Activated CD8-positive, alpha-beta T cell treated with anti-CD3 and anti-CD28 coated beads, Interleukin-2, amount 10 ng/mL, durations not matched to agents 7 days and 5 days (primary cell): ENCODE data around the gene ABCA9. TPM values are rescaled to one million over a fixed set of nuclear protein-coding genes. Genes with fewer than 3 reads are reported as not detected.
A peak's percentile ranks its signal among the peaks of the same experiment; 100 is the strongest.
"Not testable (repeated sequence)": the region's sequence is repeated elsewhere in the genome, so short reads cannot be mapped to it uniquely, and the experiment has no call there.

Source experiments
- ATAC-seq: fragments of 150-1000 bp; cut with Tn5 transposase; one replicate; pipeline ENCODE4 v1.10.0; 2021; ENCODE audit warnings: moderate library complexity
- CTCF ChIA-PET: fragments of 350-600 bp; sonication (Branson Sonifier 250); formaldehyde crosslinking; loops from one replicate; lab custom pipeline; 2021; ENCODE audit warnings: antibody characterized with exemption; lab: Charles Lee
- POLR2A ChIA-PET: fragments of 350-600 bp; sonication (Branson Sonifier 250); formaldehyde crosslinking; loops from one replicate; lab custom pipeline; 2021; ENCODE audit warnings: antibody characterized with exemption; lab: Charles Lee
- DNase-seq: peaks from one replicate; pipeline ENCODE4 v3.0.0-alpha.2; 2020
- H3K27ac Mint-ChIP-seq: one replicate; pipeline ENCODE4 v1.8.0; 2021; ENCODE audit warnings: mild to moderate bottlenecking, mixed read lengths
- H3K27me3 Mint-ChIP-seq: one replicate; pipeline ENCODE4 v1.8.0; 2021; ENCODE audit warnings: low read depth, mixed read lengths
- H3K36me3 Mint-ChIP-seq: one replicate; pipeline ENCODE4 v1.8.0; 2021; ENCODE audit warnings: low read depth, mixed read lengths
- H3K4me1 Mint-ChIP-seq: one replicate; pipeline ENCODE4 v1.8.0; 2021; ENCODE audit warnings: low read depth, mixed read lengths
- H3K4me3 Mint-ChIP-seq: one replicate; pipeline ENCODE4 v1.8.0; 2021; ENCODE audit warnings: mild to moderate bottlenecking, mixed read lengths
- H3K9me3 Mint-ChIP-seq: one replicate; pipeline ENCODE4 v1.8.0; 2022; ENCODE audit warnings: mixed read lengths; ENCODE audit not compliant: insufficient read depth
- total RNA-seq, 2 experiments: library from RNA; stranded (reverse); gene quantifications; one replicate each; pipeline ENCODE4 v1.2.3, GENCODE V29; 2021

The ABCA9 gene
- total RNA-seq, 2 experiments from 2014 or later = not detected

- H3K9me3 Mint-ChIP-seq = no peaks in the 10 kb centered on the region
- H3K4me3 Mint-ChIP-seq = no peak overlapping the region
- no peaks in the 10 kb centered on the region for H3K4me1 Mint-ChIP-seq
- CTCF ChIA-PET = no interaction called here
- no peak overlapping the region for H3K27ac Mint-ChIP-seq
- no peak for ATAC-seq
- H3K36me3 Mint-ChIP-seq = no peaks in the 10 kb centered on the region
- no peaks in the 10 kb centered on the region for H3K27me3 Mint-ChIP-seq
- POLR2A ChIA-PET = no interaction called here
- no peak for DNase-seq
Observed at GRCh38 chr17:69078864-69079263, 18.1 kb upstream of the ABCA9 start.

- POLR2A ChIA-PET = no interaction called here
- H3K4me1 Mint-ChIP-seq = peaks cover 6% of the 10 kb centered on the region
Observed at GRCh38 chr17:69075823-69076222, 15.1 kb upstream of the ABCA9 start.

DNA sequence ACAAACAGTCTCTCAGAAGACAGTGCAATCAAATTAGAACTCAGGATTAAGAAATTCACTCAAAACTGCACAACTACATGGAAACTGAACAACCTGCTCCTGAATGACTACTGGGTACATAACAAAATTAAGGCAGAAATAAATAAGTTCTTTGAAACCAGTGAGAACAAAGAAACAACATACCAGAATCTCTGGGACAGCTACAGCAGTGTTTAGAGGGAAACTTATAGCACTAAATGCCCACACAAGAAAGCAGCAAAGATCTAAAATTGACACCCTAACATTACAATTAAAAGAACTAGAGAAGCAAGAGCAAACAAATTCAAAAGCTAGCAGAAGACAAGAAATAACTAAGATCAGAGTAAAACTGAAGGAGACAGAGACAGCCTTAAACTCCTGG is 12.7 kb upstream of the ABCA9 start:
- POLR2A ChIA-PET, H3K9me3 Mint-ChIP-seq, DNase-seq, H3K27me3 Mint-ChIP-seq, H3K36me3 Mint-ChIP-seq, H3K4me3 Mint-ChIP-seq, ATAC-seq, CTCF ChIA-PET, H3K27ac Mint-ChIP-seq: not testable (repeated sequence)
- peaks cover 12% of the 10 kb centered on the region for H3K4me1 Mint-ChIP-seq

More at GRCh38 chr17:69075823-69076222, 15.1 kb upstream of the ABCA9 start:
- H3K36me3 Mint-ChIP-seq = peaks cover 7% of the 10 kb centered on the region
- H3K27ac Mint-ChIP-seq = no peak overlapping the region
- DNase-seq = no peak
- ATAC-seq = no peak
- CTCF ChIA-PET = no interaction called here
- no peak overlapping the region for H3K4me3 Mint-ChIP-seq
- peaks cover 5% of the 10 kb centered on the region for H3K27me3 Mint-ChIP-seq
- H3K9me3 Mint-ChIP-seq = no peaks in the 10 kb centered on the region

GRCh38 chr17:69072803-69073256 is 12.1 kb upstream of the ABCA9 start:
- H3K4me3 Mint-ChIP-seq, DNase-seq, CTCF ChIA-PET, POLR2A ChIA-PET, ATAC-seq, H3K27me3 Mint-ChIP-seq, H3K9me3 Mint-ChIP-seq, H3K27ac Mint-ChIP-seq, H3K36me3 Mint-ChIP-seq: not testable (repeated sequence)
- H3K4me1 Mint-ChIP-seq = peaks cover 12% of the 10 kb centered on the region

DNA sequence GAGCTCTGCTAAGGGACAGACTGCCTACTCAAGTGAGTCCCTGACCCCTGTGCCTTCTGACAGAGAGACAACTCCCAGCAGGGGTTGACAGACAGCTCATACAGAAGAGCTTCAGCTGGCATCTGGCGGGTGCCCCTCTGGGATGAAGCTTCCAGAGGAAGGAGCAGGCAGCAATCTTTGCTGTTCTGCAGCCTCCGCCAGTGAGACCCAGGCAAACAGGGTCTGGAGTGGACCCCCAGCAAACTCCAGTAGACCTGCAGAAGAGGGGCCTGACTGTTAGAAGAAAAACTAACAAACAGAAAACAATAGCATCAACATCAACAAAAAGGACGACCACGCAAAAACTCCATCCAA is 10.5 kb upstream of the ABCA9 start:
- CTCF ChIA-PET, ATAC-seq, POLR2A ChIA-PET, H3K27me3 Mint-ChIP-seq, DNase-seq, H3K36me3 Mint-ChIP-seq, H3K4me3 Mint-ChIP-seq, H3K9me3 Mint-ChIP-seq: not testable (repeated sequence)
- H3K27ac Mint-ChIP-seq = peak overlapping the region; percentile 82
- H3K4me1 Mint-ChIP-seq = peaks cover 20% of the 10 kb centered on the region

- peak overlapping the region; percentile 82 for H3K27ac Mint-ChIP-seq
- H3K36me3 Mint-ChIP-seq, H3K27me3 Mint-ChIP-seq, H3K9me3 Mint-ChIP-seq, ATAC-seq, CTCF ChIA-PET: not testable (repeated sequence)
- POLR2A ChIA-PET = interaction anchor here (0.6 kb wide), 1 partner anchor 11 kb away, joined by 3 read pairs; no protein-coding TSS in a partner anchor
- H3K4me1 Mint-ChIP-seq = peaks cover 26% of the 10 kb centered on the region
- H3K4me3 Mint-ChIP-seq = peak overlapping the region; percentile 26
- DNase-seq = peak; percentile 29
Observed at GRCh38 chr17:69070378-69071232, 9.9 kb upstream of the ABCA9 start.

GRCh38 chr17:69069226-69069750 is 8.6 kb upstream of the ABCA9 start:
- H3K27me3 Mint-ChIP-seq = peaks cover 11% of the 10 kb centered on the region
- ATAC-seq = no peak
- ChIA-PET POLR2A (no interaction called here), CTCF (no interaction called here)
- H3K36me3 Mint-ChIP-seq = peaks cover 7% of the 10 kb centered on the region
- H3K27ac Mint-ChIP-seq = no peak overlapping the region
- H3K4me3 Mint-ChIP-seq = no peak overlapping the region
- peaks cover 33% of the 10 kb centered on the region for H3K4me1 Mint-ChIP-seq
- no peak for DNase-seq
- H3K9me3 Mint-ChIP-seq = no peaks in the 10 kb centered on the region

- CTCF ChIA-PET = no interaction called here
- H3K27me3 Mint-ChIP-seq = peaks cover 7% of the 10 kb centered on the region
- H3K27ac Mint-ChIP-seq = no peak overlapping the region
- POLR2A ChIA-PET = no interaction called here
- ATAC-seq = no peak
- DNase-seq = no peak
- no peak overlapping the region for H3K4me3 Mint-ChIP-seq
- H3K9me3 Mint-ChIP-seq = no peaks in the 10 kb centered on the region
- H3K4me1 Mint-ChIP-seq = peaks cover 33% of the 10 kb centered on the region
- peaks cover 7% of the 10 kb centered on the region for H3K36me3 Mint-ChIP-seq
Observed at GRCh38 chr17:69067274-69068047, 6.7 kb upstream of the ABCA9 start.

DNA sequence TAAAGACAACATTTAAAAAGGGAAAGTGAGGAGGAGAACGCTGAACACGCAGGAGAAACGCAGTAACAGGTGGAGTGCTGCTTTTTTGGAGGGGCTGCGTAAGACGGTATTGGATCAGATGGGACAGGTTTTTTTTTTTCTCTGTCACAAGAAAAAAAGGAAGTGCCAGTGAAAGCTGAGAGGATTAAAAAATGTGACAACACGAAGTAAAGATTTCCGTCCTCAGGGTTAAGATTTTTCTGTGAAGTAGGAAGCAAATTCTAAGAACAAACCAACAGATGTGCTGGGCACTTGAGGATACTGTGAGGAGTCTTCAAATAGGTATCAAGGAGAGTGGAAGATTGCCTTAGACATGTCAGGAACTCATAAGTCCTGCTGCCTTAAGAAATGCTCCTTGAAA is 5.8 kb upstream of the ABCA9 start:
- Mint-ChIP-seq H3K27me3 (peaks cover 7% of the 10 kb centered on the region), H3K9me3 (no peaks in the 10 kb centered on the region), H3K4me1 (peaks cover 33% of the 10 kb centered on the region), H3K4me3 (peak overlapping the region; percentile 0), H3K36me3 (peaks cover 3% of the 10 kb centered on the region), H3K27ac (peak overlapping the region; percentile 1)
- POLR2A ChIA-PET = no interaction called here
- CTCF ChIA-PET = no interaction called here
- DNase-seq (no peak), ATAC-seq (no peak)

GRCh38 chr17:69065113-69065512 is 4.4 kb upstream of the ABCA9 start:
- POLR2A ChIA-PET = no interaction called here
- Mint-ChIP-seq H3K27me3 (peaks cover 5% of the 10 kb centered on the region), H3K36me3 (no peaks in the 10 kb centered on the region), H3K9me3 (no peaks in the 10 kb centered on the region), H3K4me3 (no peak overlapping the region), H3K4me1 (peaks cover 21% of the 10 kb centered on the region), H3K27ac (no peak overlapping the region)
- DNase-seq (no peak), ATAC-seq (no peak)
- CTCF ChIA-PET = no interaction called here

- Mint-ChIP-seq H3K4me1 (peaks cover 21% of the 10 kb centered on the region), H3K27me3 (peaks cover 5% of the 10 kb centered on the region)
Observed at GRCh38 chr17:69064476-69064875, 3.7 kb upstream of the ABCA9 start.

DNA sequence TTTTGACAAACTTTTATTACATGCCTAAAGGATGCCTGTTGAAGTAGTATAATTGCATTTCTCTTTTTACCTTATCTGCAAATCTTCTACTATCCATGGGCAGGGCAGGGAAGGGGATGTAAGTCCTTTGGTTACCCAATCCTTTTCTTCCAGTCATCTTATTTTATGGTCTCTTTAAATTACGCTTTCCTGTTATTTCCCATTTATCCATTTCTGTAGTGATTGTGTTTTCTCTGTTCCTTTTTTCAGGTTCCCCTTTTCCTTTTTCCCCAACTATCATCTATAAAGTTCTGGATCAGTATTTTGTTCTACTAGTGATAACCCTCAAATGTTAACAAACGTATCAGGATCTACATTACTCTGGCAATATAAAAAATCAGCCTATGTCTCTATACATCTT is 3.3 kb upstream of the ABCA9 start:
- peaks cover 21% of the 10 kb centered on the region for H3K4me1 Mint-ChIP-seq
- POLR2A ChIA-PET = no interaction called here
- peaks cover 5% of the 10 kb centered on the region for H3K27me3 Mint-ChIP-seq
- DNase-seq = no peak
- H3K36me3 Mint-ChIP-seq = no peaks in the 10 kb centered on the region
- H3K27ac Mint-ChIP-seq = no peak overlapping the region
- H3K9me3 Mint-ChIP-seq = no peaks in the 10 kb centered on the region
- ATAC-seq = no peak
- H3K4me3 Mint-ChIP-seq = no peak overlapping the region
- CTCF ChIA-PET = no interaction called here

More at GRCh38 chr17:69064476-69064875, 3.7 kb upstream of the ABCA9 start:
- Mint-ChIP-seq H3K9me3 (no peaks in the 10 kb centered on the region), H3K4me3 (no peak overlapping the region), H3K36me3 (no peaks in the 10 kb centered on the region), H3K27ac (no peak overlapping the region)
- ChIA-PET POLR2A (no interaction called here), CTCF (no interaction called here)
- DNase-seq = no peak
- no peak for ATAC-seq
